NOMO-1 treated with DMSO at 0.1 percent for 48 hours (cell line): ENCODE results near the gene FAM110A.
A peak's percentile ranks its signal among the peaks of the same experiment; 100 is the strongest.
"Not testable (repeated sequence)": the region's sequence is repeated elsewhere in the genome, so short reads cannot be mapped to it uniquely, and the experiment has no call there.

Experiments used
- DNase-seq: peaks from one replicate; lab custom pipeline; 2025; ENCODE audit not compliant: unreplicated experiment; lab: John Stamatoyannopoulos, UW

Gene FAM110A

GRCh38 chr20:833450-834150, at the start of gene FAM110A:
Gene FAM110A, plus strand, starts transcription at chr20:833715. Its CDS starts 11,090 bp downstream, at chr20:844805.
- peak; percentile 94 for DNase-seq

GRCh38 chr20:787825-788224, 45.7 kb upstream of the FAM110A start:
- DNase-seq: no peak

- DNase-seq: no peak
Observed at GRCh38 chr20:791056-791455, 42.5 kb upstream of the FAM110A start.

DNA sequence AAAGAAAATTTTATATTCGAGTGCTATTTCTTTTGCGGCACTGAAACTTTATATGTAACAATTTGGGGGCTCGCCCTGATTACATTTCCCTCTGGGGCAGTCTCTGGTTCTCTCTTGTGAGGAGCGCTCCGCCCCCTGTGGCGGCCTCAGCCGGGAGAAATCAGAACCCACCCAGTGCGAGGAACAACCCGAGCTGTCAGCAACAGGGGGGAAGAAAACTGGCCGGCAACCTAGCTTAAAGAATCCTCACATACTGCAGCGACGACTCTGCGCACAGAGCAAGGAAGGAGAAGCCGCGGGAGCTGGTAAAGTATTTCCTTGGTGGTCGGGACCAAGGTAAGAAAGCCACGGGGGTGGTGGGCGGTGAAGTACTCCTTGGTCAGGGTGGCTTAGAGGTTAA, 41.3 kb upstream of the FAM110A start:
- no peak for DNase-seq

GRCh38 chr20:796921-797320, 36.6 kb upstream of the FAM110A start:
- no peak for DNase-seq

DNA sequence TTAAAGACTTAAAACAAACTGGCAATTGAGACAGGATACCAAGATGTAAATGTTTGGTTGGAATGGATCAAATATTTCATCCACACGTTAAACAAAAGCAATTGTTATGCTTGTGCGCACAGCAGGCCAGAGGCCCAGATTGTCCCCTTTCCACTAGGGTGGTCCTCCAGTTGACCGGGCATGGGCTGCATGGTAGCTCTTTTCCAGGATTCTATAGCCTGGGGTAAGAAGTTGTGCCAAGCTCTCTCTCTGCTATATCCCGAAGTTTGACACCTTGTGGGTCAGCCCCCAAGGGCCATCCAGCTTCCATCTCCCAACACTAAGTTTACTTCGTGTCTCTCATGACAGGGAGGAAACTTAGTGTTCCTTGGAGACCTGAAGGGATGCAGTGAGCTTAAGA, 34.8 kb upstream of the FAM110A start:
- DNase-seq: not testable (repeated sequence)

- DNase-seq: not testable (repeated sequence)
Observed at GRCh38 chr20:800026-800425, 33.5 kb upstream of the FAM110A start.

DNA sequence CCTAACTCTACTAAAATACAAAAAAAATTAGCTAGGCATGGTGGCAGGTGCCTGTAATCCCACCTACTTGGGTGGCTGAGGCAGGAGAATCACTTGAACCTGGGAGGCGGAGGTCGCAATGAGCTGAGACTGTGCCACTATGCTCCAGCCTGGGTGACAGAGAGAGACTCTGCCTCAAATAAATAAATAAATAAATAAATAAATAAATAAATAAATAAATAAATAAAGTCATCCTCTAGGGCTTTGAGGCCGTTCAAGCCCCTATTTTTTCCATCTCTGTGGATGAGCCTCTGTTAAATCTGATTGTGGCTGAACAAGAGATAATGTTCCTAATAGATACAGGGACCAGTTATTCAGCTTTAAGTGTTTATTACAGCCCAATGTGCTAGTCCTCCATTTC, 31.8 kb upstream of the FAM110A start:
- no peak for DNase-seq

DNA sequence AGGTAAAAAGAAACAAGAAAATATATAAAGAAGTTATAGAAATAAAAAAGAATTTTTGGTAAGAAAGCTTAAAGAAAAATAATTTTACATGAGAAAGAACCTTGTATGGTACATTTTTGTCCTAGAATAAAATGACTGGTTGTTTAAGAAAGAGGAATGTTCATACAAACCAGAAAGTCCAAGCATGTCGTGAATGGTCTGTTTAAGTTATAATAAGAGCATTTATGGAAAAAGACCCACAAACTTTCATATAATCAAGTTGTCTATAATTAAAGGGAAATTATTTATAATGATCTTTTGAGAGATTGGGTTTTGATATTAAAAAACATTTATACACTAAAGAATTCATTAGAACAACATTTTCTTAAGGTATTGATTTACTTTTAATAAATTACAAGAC, 27.8 kb upstream of the FAM110A start:
- DNase-seq: no peak

- not testable (repeated sequence) for DNase-seq
Observed at GRCh38 chr20:811776-812434, 21.6 kb upstream of the FAM110A start.

- not testable (repeated sequence) for DNase-seq
Observed at GRCh38 chr20:812435-812814, 21.1 kb upstream of the FAM110A start.

GRCh38 chr20:813390-813789, 20.1 kb upstream of the FAM110A start:
- DNase-seq: no peak

- DNase-seq: no peak
Observed at GRCh38 chr20:815226-815625, 18.3 kb upstream of the FAM110A start.

DNA sequence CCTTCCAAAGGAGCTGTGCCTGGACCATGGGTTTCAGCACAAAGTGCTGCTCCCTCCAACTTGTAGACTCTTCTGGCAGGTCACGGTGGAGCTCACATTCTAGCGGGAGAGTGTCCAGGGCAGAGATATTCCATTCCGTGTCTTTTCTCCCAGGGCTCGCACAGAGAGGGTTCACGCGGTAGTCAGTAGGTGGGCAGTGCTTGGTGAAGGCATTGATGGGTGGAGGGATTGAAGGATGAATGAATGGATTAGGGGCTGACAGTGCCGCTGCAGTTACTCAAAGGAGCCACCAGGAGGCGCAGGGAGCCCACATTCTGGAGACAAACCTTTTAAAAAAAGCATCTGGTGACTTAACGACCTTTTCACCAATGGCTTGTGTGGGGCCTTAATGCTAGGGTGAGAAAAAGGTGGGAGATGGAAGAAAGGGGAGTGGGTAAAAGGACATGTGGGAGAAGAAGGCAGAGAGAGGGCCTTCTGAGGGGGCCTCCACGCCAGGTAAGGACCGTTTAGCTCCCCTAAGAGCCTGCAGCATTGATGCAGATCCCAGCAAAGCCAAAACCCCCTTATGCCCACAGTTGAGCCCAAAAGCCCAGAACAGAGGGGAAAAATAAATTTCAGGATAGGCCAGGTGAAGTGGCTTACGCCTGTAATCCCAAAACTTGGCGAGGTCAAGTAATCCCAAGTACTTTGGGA, 17.5 kb upstream of the FAM110A start:
- DNase-seq: peak; percentile 57

GRCh38 chr20:818001-818664, 15.4 kb upstream of the FAM110A start:
- no peak for DNase-seq

- no peak for DNase-seq
Observed at GRCh38 chr20:819680-820322, 13.7 kb upstream of the FAM110A start.

DNA sequence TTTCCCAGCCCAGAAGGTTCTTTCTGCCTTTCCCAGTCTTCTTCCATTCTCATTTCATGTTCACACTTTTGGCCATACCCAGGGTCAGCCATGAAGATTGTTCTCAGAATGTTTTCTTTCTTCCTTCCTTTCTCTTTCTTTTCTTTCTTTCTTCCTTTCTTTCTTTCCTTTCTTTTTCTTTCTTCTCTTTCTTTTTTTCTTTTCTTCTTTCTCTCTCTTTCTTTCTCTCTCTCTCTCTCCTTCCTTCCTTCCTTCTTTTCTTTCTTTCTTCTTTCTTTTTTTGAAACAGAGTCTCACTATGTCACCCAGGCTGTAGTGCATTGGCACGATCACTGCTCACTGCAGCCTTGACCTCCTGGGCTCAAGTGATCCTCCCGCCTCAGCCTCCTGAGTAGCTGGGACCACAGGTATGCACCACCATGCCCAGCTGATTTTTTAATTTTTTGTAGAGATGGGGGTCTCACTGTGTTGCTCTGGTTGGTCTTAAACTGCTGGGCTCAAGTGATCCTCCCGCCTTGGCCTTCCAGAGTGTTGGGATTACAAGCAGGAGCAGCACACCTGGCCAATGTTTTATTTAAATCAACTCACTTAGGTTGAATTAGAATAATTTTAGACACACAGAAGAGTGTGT, 13.1 kb upstream of the FAM110A start:
- DNase-seq: no peak

DNA sequence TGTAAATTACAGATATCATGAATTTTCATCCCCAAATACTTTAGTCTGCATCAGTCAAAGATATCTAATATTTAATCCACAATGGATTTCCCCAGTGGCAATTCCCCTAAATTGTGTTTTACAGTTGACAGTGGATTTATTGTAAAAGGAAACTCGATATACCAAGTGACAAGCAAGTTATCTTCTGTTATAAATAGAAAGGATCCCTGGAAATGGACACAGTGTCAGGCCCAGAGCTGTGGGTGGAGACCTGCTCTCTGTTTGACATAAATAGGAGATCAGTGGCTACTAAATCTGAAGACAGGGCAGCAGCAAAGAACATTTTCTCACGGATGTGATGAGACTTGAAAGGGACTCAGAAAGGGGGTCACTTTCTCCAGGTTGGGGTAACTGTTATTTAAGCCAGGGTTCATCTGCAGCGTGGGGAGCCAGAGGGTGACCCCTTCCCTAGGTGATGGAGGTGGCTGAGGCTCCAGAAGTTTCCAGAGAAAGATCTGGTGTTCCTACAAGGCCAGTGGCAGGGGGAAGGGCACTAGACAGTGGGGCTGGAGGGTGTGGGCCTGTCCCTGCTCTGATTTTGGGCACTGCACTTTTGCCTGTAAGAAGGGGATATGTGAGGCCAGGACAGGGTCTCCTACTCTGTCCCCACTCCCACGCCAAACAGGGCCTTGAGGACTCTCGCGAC, 12.3 kb upstream of the FAM110A start:
- no peak for DNase-seq

- DNase-seq: no peak
Observed at GRCh38 chr20:821731-822065, 11.8 kb upstream of the FAM110A start.
